ENCODE results near the gene ZNF341.

Gene ZNF341

DNA sequence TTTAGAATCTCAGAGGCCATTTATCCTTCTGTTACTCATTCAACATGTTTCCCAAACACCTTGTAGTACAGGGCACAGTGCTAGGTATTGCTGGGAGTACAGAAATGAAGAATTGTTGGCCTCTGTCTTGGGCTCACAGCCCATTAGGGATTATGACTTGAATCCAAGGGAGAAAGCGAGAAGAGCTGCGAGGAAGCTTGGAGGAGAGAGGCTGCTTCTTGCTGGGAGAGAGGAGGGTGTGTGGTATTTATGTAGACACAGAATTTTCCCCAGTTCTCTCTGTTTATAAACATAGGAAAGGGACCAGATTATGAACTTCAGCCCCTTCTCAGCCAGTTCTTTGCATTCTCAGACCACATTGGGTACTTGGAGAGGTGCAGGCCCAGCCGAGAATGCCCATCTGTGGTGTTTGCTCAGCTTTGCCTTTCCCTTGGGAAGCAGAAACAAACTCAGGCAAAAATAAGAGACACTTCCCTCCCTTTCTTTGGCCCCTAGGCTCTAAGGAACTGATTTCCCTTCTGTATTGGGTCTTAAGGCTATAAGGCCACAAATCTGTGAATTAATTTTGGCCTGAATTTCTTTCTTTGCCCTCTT, 97.3 kb downstream of the ZNF341 start:
- no peak for DNase-seq
- TF ChIP-seq POLR2A (IDR thresholded peaks at IDR 0.05; ENCODE audit: low read length) = no peak
- no peak for TF ChIP-seq GATA1 (IDR thresholded peaks at IDR 0.05; ENCODE audit: low read depth, low read length)

GRCh38 chr20:33829636-33830035, 97.8 kb downstream of the ZNF341 start:
- peak in 1 of 2 experiments; percentile 25 for DNase-seq
- TF ChIP-seq POLR2A (IDR thresholded peaks at IDR 0.05; ENCODE audit: low read length) (no peak), GATA1 (IDR thresholded peaks at IDR 0.05; ENCODE audit: low read depth, low read length) (no peak)

DNA sequence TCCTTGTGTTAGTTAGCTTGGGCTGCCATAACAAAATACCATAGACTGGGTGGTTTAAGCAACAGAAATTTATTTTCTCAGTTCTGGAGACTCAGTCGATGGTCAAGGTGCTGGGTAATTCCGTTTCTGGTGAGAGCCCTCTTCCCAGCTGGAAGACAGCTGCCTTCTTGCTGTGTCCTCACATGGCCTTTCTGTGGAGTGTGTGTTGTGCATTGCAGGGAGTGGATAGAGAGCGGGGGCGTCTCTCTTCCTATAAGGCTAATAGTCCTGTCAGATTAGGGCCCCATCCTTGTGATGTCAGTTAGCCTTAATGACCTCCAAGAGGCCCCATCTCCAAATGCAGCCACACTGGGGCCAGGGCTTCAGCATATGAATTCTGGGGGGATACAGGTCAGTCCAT, 98.6 kb downstream of the ZNF341 start:
- TF ChIP-seq GATA1 (IDR thresholded peaks at IDR 0.05; ENCODE audit: low read depth, low read length) (no peak), POLR2A (IDR thresholded peaks at IDR 0.05; ENCODE audit: low read length) (no peak)
- peak in 1 of 2 experiments; percentile 16 for DNase-seq

DNA sequence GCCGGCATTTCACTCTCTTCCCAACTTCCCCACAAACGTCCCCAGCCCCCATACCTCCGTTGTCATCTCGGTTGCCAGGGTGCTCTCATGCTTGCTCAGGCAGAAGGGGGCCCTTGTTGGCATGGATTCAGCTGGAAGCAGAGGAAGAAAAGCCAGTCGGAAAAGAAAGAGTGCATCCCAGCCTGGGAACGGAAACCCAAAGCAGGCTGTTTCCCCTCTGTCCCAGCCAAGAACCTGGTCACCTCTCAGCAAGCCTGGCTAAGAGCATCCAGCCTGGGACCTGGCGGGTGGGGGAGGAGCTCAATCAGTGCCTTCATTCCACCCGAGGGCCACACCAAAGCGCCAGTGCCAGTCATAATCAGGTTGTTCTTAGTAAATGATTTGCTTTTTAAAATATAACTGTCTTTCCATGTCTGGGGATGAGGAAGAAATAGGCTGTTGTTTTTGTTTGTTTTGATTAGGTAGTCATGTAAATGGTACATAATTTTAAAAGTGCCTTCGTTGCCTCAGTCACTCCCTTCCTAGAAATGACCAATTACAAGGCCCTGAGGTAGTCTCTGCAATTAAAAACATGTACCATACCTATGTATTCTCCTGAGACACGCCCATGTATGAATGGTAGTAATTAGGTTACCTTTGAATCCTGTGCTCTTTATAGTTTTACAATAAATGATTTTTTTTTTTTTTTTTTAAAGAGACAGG, 100.5 kb downstream of the ZNF341 start:
- TF ChIP-seq POLR2A (IDR thresholded peaks at IDR 0.05; ENCODE audit: low read length) = no peak
- TF ChIP-seq GATA1 (IDR thresholded peaks at IDR 0.05; ENCODE audit: low read depth, low read length) = no peak

DNA sequence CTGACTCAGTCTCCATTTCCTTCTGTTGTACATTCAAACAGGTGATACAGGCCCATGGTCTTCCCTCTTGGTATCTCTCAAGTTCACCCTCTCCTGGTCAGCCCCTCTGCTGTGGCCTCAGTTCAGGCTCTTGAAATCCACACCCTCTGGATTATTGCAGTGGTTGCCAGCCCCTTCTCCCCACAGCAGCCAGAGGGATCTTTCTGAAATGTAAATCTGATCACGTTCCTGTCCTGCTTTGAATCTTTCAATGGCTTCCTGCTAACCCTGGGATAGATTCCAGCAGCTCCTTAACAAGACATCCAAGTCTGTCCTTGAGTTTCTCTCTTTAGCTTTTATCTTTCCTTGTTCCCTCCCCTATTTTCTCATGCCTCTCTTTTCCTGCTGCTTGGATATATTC, 101.5 kb downstream of the ZNF341 start:
- no peak for DNase-seq
- TF ChIP-seq GATA1 (IDR thresholded peaks at IDR 0.05; ENCODE audit: low read depth, low read length) (no peak), POLR2A (IDR thresholded peaks at IDR 0.05; ENCODE audit: low read length) (no peak)

More for the DNA sequence above, 100.5 kb downstream of the ZNF341 start:
- DNase-seq = no peak

DNA sequence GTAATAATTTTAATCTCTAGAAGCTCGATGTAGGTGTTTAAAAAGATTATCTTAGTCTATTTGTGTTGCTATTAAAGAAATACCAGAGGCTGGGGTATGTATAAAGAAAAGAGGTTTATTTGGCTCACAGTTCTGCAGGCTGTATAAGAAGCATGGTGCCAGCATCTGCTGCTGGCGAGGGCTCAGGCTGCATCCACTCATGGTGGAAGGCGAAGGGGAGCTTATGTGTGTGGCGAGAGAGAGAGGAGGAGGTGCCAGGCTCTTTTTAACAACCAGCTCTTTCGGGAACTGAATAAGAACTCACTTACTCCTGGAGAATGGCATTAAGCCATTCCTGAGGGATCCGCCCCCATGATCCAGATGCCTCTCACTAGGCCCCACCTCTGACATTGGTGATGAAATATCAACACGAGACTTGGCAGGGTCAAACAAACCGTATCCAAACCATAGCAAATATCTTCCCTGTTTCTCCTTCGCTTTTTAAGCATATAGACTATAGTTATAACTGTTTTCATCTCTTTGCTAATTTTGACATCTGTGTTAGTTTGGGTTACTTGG, 103.9 kb downstream of the ZNF341 start:
- TF ChIP-seq POLR2A (IDR thresholded peaks at IDR 0.05; ENCODE audit: low read length) (no peak), GATA1 (IDR thresholded peaks at IDR 0.05; ENCODE audit: low read depth, low read length) (no peak)

DNA sequence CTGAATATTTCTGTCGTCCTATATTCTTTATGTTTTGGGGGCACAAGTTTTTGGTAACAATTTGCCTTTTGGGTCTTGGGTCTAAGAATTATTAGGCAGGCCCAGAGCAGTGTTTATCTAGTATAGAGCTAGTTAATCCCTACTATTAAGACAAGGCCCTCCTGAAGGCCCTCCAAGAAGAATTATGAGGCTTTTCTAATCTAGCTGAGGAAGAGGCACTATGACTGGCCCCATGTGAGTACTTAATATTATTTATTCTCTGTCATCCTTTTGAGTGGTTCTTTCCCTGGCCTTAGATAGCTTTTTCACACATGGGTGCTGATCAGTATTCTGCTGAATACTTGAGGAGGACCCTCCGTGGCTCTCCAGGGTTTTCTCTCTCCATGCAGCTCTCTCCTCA, 104.5 kb downstream of the ZNF341 start:
- no peak for DNase-seq
- TF ChIP-seq GATA1 (IDR thresholded peaks at IDR 0.05; ENCODE audit: low read depth, low read length) (no peak), POLR2A (IDR thresholded peaks at IDR 0.05; ENCODE audit: low read length) (no peak)

More for the DNA sequence above, 103.9 kb downstream of the ZNF341 start:
- no peak for DNase-seq

GRCh38 chr20:33837096-33837830, 105.5 kb downstream of the ZNF341 start:
- no peak for TF ChIP-seq POLR2A (IDR thresholded peaks at IDR 0.05; ENCODE audit: low read length)
- TF ChIP-seq GATA1 (IDR thresholded peaks at IDR 0.05; ENCODE audit: low read depth, low read length) = no peak
- DNase-seq = no peak

- no peak for TF ChIP-seq GATA1 (IDR thresholded peaks at IDR 0.05; ENCODE audit: low read depth, low read length)
- TF ChIP-seq POLR2A (IDR thresholded peaks at IDR 0.05; ENCODE audit: low read length) = no peak
- no peak for DNase-seq
These were observed 106.5 kb downstream of the ZNF341 start for GRCh38 chr20:33838035-33838864.

- TF ChIP-seq POLR2A (IDR thresholded peaks at IDR 0.05; ENCODE audit: low read length) (no peak), GATA1 (IDR thresholded peaks at IDR 0.05; ENCODE audit: low read depth, low read length) (no peak)
- DNase-seq = peak; percentile 80 to 89
These were observed 107.8 kb downstream of the ZNF341 start for GRCh38 chr20:33839591-33839990.

DNA sequence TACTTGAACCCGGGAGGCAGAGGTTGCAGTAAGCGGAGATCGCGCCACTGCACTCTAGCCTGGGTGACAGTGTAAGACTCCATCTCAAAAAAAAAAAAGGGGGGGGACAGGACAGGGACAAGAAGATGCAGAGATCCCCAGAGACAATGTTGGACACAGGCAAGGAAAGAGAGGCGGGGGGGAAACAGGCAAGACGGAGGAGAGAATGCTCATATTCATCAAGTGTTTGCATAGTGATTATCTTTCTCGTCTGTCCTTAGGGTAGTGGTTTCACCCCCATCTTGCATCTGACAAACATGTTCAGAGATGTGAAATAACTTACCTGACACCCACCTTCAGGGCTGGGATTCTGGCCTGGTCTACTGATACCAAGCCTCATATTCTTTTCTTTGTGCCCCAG, 108.4 kb downstream of the ZNF341 start:
- no peak for TF ChIP-seq POLR2A (IDR thresholded peaks at IDR 0.05; ENCODE audit: low read length)
- TF ChIP-seq GATA1 (IDR thresholded peaks at IDR 0.05; ENCODE audit: low read depth, low read length) = no peak
- no peak for DNase-seq

- TF ChIP-seq POLR2A (IDR thresholded peaks at IDR 0.05; ENCODE audit: low read length) (no peak), GATA1 (IDR thresholded peaks at IDR 0.05; ENCODE audit: low read depth, low read length) (no peak)
These were observed 109.1 kb downstream of the ZNF341 start for GRCh38 chr20:33840759-33841435.

GRCh38 chr20:33841436-33841799, 109.6 kb downstream of the ZNF341 start:
- no peak for DNase-seq
- TF ChIP-seq POLR2A (IDR thresholded peaks at IDR 0.05; ENCODE audit: low read length) (no peak), GATA1 (IDR thresholded peaks at IDR 0.05; ENCODE audit: low read depth, low read length) (no peak)

More at GRCh38 chr20:33840759-33841435, 109.1 kb downstream of the ZNF341 start:
- DNase-seq = no peak
